ENCODE data around the gene DMRT3. TPM values are rescaled to one million over a fixed set of nuclear protein-coding genes. Genes with fewer than 3 reads are reported as not detected.

Gene DMRT3
- total RNA-seq, 1 donor from 2014 or later, result not detected

DNA sequence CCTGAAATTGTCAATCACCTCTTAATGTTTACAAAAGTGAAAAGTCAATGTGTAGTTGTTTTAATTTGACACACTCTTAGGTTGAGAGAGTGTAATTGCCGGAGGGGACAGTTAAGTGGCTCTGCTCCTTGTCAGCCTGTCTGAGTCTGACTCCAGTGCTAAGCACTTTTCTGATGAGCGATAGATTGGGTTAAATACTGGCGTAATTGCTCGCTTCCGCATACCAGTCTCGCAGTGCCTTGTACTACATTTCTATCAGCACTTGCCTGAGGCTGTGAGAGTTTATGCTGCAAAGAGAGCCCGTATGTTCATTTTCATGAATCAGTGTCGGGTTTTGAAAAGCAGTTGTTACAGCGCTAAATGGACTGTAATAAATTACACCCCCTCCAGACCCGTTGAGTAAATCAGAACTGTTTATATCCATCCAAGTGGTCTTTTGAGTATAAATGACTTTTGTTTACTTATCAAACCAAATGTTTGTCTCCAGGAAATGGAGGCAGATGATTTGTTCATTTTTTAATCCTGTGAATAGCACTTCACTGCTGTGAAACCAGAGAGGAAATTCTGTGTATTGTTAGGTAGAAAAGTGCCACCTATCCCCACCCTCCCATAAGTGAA lies 41.0 kb upstream of the DMRT3 start:
- H3K36me3 Mint-ChIP-seq (ENCODE audit: low read depth, unreplicated experiment), result no peaks in the 10 kb centered on the region
- no peaks in the 10 kb centered on the region for H3K27me3 Mint-ChIP-seq (ENCODE audit: unreplicated experiment)
- no peak overlapping the region for H3K4me3 Mint-ChIP-seq (ENCODE audit: unreplicated experiment)
- no peak overlapping the region for H3K27ac Mint-ChIP-seq (ENCODE audit: unreplicated experiment)
- no peaks in the 10 kb centered on the region for H3K4me1 Mint-ChIP-seq (ENCODE audit: unreplicated experiment)
- H3K9me3 Mint-ChIP-seq (ENCODE audit: unreplicated experiment), result peaks cover 8% of the 10 kb centered on the region
- TF ChIP-seq, protein P1, sequence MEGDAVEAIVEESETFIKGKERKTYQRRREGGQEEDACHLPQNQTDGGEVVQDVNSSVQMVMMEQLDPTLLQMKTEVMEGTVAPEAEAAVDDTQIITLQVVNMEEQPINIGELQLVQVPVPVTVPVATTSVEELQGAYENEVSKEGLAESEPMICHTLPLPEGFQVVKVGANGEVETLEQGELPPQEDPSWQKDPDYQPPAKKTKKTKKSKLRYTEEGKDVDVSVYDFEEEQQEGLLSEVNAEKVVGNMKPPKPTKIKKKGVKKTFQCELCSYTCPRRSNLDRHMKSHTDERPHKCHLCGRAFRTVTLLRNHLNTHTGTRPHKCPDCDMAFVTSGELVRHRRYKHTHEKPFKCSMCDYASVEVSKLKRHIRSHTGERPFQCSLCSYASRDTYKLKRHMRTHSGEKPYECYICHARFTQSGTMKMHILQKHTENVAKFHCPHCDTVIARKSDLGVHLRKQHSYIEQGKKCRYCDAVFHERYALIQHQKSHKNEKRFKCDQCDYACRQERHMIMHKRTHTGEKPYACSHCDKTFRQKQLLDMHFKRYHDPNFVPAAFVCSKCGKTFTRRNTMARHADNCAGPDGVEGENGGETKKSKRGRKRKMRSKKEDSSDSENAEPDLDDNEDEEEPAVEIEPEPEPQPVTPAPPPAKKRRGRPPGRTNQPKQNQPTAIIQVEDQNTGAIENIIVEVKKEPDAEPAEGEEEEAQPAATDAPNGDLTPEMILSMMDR (IDR thresholded peaks at IDR 0.05; ENCODE audit: unreplicated experiment), result no peak
- no peak for DNase-seq (ENCODE audit: low spot score)

DNA sequence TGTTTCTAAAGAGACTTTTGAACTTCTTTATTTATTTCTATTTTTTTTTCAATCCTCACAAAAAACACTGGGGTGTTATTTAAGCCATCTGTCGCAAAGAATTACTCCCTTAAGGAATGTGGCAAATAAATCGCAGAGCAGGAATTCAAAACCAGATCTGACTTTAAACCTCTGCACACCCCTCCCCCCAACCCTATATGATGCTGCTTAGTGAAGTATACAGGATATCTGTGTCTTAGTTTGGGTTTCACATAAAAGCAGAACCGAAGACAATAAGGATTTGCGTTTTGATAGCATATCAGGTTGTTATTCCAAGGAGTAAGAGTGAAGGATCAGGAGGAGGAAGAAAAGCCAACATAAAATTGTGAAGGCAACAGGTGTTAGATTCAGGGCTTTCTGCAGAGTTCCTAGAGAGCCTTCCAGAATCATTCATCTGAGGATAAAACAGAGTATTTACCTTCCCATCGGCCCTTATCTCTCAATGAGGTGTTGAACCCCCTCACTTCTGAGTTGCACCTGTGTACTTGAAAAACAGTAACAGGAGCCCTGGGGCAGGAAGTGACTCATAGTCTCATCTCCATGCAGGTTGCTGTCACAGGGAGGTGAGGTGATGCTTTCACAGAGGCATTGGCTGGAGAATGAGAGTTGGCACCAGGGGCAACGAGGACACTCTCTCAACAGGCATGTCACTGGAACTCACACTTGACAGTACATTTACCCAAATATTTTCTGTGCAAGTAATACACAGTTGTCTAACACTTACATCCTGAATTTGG lies 33.5 kb upstream of the DMRT3 start:
- H3K4me3 Mint-ChIP-seq (ENCODE audit: unreplicated experiment), result no peak overlapping the region
- no peak for DNase-seq (ENCODE audit: low spot score)
- no peaks in the 10 kb centered on the region for H3K27me3 Mint-ChIP-seq (ENCODE audit: unreplicated experiment)
- peaks cover 8% of the 10 kb centered on the region for H3K9me3 Mint-ChIP-seq (ENCODE audit: unreplicated experiment)
- TF ChIP-seq, protein P1 (IDR thresholded peaks at IDR 0.05; ENCODE audit: unreplicated experiment), result no peak
- H3K4me1 Mint-ChIP-seq (ENCODE audit: unreplicated experiment), result no peaks in the 10 kb centered on the region
- H3K27ac Mint-ChIP-seq (ENCODE audit: unreplicated experiment), result no peak overlapping the region
- H3K36me3 Mint-ChIP-seq (ENCODE audit: low read depth, unreplicated experiment), result no peaks in the 10 kb centered on the region

DNA sequence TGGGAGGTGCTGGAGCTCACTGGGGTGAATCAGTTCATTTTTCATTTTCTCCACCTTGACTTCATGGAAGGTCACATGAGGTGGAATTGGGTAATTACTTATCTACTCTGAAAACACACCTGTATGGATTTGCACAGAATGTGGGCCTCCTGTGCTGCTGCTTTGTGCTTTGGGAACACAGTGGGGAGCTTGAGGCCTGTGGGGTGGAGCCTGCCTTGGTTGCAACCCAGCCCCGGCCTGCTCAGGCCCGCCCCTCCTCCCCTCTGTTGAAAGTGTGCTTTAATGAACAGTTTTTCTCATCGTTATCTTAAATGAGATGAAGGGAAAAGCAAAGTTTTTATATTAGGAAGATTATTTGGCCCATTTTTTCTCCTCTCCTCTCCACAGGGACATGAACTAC lies 28.5 kb upstream of the DMRT3 start:
- H3K36me3 Mint-ChIP-seq (ENCODE audit: low read depth, unreplicated experiment), result no peaks in the 10 kb centered on the region
- TF ChIP-seq, protein P1 (IDR thresholded peaks at IDR 0.05; ENCODE audit: unreplicated experiment), result no peak
- H3K27ac Mint-ChIP-seq (ENCODE audit: unreplicated experiment), result no peak overlapping the region
- H3K27me3 Mint-ChIP-seq (ENCODE audit: unreplicated experiment), result no peaks in the 10 kb centered on the region
- H3K4me1 Mint-ChIP-seq (ENCODE audit: unreplicated experiment), result no peaks in the 10 kb centered on the region
- H3K4me3 Mint-ChIP-seq (ENCODE audit: unreplicated experiment), result no peak overlapping the region
- no peak for DNase-seq (ENCODE audit: low spot score)
- H3K9me3 Mint-ChIP-seq (ENCODE audit: unreplicated experiment), result no peaks in the 10 kb centered on the region

DNA sequence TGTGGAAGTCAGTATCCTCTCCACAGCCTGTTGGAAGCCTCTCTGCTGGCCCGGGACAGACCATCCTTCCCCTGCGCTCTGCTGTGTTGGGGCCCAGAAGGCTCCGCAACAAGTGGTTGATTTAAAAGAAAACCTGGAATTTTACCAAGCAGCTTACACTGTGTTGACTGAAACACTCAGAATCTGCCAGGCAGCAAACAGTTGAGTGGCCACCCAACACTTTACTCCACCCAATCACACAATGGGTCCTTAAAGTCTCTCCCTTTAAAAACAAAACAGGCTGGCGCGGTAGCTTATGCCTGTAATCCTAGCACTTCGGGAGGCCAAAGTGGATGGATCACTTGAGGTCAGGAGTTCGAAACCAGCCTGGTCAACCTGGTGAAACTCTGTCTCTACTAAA lies 28.0 kb upstream of the DMRT3 start:
- H3K27ac Mint-ChIP-seq (ENCODE audit: unreplicated experiment), result no peak overlapping the region
- no peaks in the 10 kb centered on the region for H3K9me3 Mint-ChIP-seq (ENCODE audit: unreplicated experiment)
- no peaks in the 10 kb centered on the region for H3K4me1 Mint-ChIP-seq (ENCODE audit: unreplicated experiment)

More for the DNA sequence above, 28.0 kb upstream of the DMRT3 start:
- no peak overlapping the region for H3K4me3 Mint-ChIP-seq (ENCODE audit: unreplicated experiment)
- DNase-seq (ENCODE audit: low spot score), result no peak
- H3K27me3 Mint-ChIP-seq (ENCODE audit: unreplicated experiment), result no peaks in the 10 kb centered on the region
- H3K36me3 Mint-ChIP-seq (ENCODE audit: low read depth, unreplicated experiment), result no peaks in the 10 kb centered on the region
- TF ChIP-seq, protein P1 (IDR thresholded peaks at IDR 0.05; ENCODE audit: unreplicated experiment), result no peak

All from endothelial cell (in vitro differentiated cells).